HG03139 (cell line): ENCODE measurements around the gene ARHGEF7.

ENCODE experiments used
- ATAC-seq: cut with Tn5 transposase; IDR thresholded peaks from one replicate; pipeline ENCODE4 v1.9.1; 2021; ENCODE audit not compliant: unreplicated experiment

The ARHGEF7 gene

DNA sequence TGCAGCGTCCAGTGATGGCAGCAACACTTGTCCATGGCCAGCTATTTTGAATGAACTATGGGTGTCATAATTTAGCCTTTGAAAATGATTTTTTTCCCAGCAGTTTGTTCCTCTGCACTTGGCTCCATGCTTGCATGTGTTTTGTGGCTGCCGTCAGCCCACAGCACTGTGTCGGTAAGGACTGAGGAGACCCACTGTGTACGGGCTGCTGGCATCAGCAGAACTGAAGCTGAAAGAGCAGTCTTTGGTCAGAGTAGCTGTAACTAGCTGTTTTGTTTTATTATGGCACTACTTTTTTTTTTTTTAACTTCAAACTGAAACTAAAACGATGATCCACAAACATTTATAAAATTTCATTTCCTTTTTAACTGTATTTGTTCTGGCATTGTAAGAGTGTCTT is 155.0 kb downstream of the ARHGEF7 start:
- no peak for ATAC-seq

DNA sequence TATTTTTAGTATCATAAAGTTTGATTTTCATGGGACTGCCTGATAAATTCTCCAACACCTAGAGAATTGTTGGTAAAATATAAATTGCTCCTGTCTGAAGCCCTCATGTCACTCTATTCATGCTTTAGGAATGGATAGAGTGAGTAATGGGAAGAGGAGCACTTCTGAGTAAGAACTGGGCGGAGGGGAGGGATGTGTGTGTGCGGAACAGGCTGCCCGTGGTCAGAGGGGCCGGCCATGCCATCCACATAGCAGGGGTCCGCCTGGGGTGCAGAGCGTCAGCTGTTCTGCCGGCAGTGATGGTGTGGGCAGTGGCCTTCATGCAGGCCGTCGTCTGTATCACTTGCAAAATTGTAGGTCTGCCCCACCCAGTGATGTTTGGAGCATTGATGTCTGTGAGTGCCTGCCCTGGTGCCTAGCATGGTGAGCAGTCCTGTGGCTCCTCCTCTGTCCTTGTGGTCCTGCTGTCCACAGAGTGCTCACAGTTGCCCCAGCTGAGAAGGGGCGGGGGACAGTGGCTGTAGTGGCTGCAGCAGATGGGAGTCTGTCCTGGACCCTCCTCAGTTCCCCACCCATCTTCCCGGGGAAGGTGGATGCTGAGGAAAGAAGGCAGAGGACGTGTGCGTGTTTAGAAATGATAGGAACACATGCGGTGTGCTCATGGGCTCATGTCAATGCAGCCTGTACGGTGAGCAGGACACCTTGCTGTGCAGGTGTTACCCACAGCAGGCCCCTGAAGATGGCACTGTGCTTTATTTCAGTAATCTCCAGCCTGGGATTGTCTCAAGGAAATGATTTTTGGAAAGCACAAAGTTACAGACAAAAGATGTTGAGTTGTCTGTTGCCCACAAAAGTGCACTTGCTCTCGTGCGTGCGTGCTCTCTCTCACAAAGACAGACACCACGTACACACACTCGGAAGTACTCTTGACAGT is 155.9 kb downstream of the ARHGEF7 start:
- ATAC-seq: no peak

DNA sequence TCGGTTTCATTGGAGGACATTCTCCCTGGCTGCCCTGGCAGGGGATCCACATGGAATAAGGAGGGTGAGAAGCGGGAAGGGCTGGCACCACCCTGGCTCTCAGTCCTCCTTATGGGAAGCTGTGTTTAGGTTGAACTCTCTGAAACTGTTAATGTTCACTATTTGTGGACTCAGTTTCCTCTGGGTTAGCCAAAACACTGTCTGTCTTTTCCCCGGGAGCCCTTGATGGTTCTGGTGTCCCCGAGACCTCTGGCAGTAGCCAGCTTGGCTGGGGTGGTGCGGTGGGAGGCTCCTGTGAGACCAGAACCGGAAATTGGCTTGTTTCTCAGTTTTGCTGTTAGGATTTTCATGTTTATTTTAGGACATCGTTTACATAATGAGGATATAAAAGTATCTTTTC is 157.0 kb downstream of the ARHGEF7 start:
- ATAC-seq: no peak

DNA sequence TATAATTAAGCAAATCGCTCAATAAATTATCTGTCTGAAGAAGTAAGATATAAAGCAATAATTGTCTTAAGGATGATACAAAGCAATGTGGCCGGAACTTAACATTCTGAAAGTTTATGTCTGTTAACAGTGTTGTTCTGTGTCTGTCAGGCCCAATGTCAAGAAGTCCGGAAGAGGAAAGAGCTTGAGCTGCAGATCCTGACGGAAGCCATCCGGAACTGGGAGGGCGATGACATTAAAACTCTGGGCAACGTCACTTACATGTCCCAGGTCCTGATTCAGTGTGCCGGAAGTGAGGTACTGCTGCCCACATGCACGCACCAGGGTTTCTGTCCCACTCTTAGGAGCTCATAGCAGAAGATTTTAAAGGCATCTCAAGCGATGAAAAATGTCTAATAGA is 160.3 kb downstream of the ARHGEF7 start:
- ATAC-seq: no peak

DNA sequence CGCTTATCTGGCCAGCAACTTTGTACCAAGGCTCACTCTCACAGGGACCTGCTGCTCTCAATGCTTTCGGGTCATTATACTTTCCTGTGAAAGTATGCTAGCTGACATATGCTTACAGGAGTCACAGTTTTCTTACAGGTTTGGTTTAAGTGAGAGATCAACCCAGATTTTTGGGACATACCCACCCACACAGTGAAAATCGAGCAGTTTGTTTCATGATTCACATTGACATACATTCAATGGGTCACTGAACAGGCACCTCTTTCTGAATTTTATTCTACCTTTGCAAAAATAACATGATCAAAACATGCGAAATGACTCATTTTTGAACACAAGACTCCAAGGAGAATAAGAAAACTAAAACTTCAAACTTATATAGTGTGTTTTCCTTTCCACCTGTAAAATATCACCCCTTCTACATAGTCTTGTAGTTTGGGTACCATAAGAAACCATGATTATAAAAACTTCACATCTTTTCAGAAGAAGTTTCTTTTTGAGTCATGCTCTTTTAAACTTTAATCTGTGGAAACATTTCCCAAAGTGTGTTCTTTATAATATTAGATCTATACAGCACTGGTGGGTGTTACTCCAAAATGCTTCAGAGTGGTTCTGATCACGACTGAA is 161.0 kb downstream of the ARHGEF7 start:
- ATAC-seq: no peak

DNA sequence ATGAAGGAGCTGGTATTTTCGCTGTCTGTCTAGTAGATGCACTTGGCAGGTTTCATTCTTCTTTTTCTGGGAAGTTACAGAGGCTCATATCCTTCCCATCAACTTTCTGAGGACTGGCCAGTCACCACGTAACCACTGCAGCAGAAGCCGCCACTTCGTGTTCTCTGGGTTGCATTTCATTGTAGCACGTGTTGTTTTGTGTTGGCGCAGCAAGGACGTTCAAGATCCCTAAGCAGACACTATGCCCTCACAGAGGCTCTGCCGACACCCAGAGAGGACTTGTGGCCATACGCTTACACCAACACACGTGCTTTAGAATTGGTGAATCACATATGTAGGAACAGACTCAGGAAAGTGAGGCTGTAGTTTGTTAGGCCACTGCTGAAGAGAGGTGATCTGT is 163.1 kb downstream of the ARHGEF7 start:
- ATAC-seq: no peak

DNA sequence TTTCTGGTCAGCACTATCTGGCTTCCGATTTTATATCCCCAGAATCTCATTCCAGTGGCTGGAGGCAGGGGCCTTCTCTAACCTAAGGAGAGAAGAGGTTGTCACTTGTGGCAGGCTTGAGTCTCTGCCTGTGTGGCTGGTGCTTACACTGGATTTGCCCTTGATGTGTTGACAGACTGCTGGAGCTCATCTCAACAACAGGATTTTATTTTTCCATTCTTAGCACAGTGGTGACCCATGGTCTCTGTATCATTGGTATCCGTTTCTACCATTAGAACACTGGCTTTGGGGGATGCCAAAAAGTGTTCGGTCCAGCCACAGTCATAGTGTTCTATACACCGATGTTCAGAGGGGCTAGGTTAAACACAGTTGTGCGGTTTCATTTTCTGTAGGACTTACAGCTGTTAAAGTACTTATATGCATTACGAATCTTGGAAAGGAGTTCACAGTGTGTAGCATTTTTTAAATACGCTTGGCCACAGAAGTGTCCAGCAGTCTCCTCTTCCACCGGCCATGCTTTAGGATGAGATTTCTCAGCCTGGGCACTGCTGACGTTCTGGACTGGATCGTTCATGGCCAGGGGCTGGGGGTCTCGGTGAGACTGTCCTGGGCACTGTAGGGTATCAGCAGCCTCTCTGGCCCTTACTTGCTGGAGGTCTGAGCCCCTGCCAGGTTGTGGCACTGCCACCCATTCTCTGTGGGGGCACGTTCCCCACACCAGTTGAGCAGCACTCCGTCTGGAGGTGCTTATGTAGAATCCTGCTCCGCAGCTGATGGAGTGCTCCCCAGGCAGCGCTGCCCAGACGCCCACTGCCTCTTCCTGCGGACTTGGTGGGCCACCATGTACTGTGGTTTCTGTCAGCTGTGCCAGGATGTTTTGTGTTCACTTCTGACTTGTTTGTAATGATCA is 163.9 kb downstream of the ARHGEF7 start:
- ATAC-seq: no peak

DNA sequence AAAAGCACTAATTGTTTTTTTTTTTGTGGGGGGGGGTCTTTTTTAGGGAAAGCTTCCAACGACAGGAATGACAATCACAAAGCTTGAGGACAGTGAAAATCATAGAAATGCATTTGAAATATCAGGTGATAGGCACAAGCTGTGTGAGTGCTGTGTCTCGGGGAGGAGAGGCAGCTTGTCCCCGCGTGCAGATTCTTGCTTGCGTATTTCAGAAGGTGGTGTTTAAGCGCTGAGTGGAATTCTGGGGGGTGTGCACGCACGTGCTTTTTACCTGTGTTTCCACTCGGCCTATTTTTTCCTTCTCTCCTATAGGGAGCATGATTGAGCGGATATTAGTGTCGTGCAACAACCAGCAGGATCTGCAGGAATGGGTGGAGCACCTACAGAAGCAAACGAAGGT is 165.1 kb downstream of the ARHGEF7 start:
- no peak for ATAC-seq

DNA sequence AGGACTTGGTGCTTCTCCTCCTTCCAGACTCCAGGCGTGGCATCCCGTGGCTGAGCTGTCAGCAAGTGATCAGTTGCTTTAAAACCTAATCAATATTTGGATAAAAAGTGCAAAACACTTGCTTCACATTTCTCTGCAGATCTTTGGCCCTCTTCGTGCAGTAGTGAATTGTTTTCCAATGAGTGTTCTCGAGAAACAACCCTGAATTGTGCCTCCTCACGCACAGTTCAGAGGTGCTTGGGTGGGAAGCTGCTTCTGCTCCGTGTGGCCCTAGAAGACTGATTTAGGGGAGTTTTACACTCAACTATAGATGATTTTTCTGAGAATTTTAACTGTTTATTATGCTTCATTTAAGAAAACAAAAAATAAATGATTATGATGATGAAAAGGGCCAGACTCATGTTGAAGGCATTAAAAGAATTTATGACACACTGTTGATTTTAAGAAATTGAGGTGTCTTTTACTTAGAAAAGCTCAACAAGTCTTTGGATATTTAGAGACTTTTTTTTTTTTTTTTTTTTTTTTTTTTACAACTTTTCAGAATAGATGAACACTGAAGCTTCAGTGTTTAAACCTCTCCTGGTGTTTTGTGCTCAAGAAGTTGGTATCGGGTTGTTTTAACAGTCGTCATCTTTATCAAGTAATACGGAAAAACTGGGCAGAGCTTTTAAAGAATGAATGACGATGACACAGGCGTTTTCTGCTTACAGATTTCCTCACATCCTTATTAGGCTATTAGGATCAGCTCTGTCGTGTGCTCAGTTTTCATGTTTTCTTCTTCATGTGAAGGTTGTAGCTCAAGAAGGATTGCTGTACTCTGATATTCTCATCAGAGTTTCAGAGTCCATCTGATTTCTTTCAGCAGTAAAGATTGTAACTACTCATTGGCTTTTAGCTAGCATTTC is 165.8 kb downstream of the ARHGEF7 start:
- ATAC-seq: no peak

DNA sequence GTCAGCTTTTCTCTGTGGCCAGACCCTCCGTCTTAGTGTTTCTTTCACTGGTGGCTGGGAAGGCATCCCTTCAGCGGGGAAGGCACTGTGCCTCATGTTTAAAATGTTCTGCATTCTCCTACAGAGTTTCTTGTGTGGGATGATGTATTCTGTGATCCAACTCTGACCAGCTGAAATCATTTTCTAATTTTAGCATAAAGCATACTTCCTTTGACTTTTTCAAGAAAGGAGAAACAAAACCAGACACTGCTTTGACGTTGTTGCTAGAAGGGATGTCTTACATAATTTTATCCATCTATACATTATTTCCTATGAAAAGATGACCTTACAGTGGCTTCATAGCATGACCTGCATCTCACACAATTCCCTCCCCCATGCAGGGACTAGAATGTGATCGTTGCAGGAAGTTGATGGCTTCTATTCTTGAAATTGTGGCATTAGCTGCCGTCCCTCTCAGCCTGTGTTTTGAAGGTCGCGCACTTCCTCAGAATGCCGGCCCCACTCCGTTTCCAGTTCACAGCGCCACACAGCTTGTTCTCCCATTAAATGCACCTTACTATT is 166.7 kb downstream of the ARHGEF7 start:
- ATAC-seq: no peak

DNA sequence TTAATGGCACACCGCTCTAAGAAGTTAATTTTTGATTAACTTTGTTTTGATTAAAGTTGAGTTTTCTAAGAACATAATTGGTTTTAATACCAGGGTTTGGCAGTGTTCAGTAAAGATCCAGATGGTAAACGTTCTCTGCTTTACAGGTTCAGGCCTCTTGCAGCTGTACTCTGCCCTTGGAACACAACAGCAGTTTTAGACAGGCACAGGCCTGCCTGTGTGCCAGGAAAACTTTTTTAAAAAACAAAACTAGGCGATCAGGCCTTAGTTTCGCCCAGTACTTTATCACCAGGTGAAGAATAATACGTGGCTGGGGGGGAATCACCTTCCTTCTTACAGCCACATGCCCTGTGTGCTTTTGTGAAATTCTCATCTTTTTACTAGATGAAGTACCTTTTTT is 167.3 kb downstream of the ARHGEF7 start:
- no peak for ATAC-seq

DNA sequence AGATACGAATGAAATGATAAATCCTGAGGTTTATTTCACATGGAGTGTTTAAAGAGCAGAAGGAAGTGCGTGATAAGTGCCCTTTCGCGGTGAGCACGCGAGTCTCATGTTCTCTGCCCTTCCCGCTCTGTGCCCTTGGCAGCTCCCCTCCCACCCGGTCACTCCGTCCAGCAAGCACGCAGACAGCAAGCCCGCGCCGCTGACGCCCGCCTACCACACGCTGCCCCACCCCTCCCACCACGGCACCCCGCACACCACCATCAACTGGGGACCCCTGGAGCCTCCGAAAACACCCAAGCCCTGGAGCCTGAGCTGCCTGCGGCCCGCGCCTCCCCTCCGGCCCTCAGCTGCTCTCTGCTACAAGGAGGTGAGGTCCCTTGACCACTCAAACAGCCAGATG is 167.9 kb downstream of the ARHGEF7 start:
- ATAC-seq: no peak

DNA sequence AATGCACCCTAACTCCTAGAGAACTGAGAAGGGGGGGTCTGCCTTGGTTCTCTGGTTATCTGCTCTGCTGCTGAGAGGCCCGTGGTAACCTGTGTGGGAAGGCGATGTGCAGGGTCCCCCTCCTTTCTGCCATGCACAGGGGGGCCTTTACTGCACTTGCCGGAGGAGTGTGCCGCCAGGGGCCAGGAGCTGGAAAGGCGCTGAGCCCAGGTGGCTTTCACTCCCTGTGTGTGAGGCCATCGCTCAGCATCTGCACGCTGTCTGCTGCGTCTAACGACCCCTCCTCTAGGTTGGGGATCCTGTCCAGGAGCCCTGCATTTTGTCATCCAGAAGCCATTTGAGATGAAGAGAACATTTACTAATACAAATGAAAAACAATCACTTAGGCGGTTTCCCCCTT is 168.3 kb downstream of the ARHGEF7 start:
- no peak for ATAC-seq

DNA sequence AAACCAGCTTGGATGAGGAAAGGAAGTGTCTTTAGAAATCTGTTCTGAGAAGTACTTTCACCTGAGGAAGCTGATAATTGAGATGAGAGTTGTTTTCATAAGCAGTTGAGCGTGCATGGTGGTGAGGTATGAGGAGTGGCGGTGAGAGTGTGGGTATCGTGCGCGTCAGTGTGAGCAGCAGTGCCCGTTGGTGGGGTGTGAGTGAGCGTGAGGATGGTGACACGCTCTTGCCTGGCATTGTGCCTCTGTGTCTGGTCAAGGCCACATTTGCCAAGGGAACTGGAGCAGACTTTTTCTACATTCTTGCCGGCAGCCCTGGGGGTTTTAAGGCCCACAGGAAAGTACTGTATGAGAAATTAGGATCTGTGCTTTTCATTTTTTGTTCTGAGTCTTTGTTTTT is 168.9 kb downstream of the ARHGEF7 start:
- ATAC-seq: no peak

DNA sequence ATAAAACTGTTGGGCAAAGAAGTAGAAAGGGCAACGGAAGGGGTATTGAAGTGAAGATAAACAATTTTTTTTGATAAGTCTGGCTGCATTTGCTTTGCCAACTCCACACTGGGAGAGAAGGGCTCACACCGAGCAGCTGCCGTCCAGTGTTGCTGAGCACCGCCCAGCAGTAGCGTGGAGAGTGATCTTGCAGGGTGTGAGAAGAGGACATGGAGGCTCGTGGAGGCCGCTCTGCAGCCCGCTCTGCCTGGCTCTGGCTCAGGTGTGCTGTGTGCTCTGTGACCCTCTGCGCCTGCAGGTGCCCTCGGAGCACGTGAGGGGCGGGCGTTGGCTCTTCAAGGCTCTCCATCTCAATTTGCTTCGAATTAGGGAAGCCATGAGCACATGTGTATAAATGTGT is 169.5 kb downstream of the ARHGEF7 start:
- ATAC-seq: no peak

DNA sequence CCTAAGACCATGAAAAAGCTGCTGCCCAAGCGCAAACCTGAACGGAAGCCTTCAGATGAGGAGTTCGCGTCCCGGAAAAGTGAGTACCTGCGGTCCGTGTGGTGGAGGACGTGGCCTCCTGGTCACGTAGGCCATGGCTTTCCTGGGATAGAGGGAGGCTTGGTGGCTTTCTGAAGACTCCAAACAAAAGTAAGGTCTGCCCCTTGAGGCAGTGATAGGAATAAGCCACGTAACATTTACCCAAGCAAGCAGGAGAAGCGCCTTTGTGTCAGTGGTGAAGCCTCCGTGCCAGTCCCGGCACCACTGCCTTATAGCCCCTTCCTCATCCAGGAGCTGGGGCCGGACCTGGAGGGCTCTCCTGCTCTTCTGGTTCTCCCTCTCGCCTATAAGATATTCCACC is 171.1 kb downstream of the ARHGEF7 start:
- no peak for ATAC-seq

DNA sequence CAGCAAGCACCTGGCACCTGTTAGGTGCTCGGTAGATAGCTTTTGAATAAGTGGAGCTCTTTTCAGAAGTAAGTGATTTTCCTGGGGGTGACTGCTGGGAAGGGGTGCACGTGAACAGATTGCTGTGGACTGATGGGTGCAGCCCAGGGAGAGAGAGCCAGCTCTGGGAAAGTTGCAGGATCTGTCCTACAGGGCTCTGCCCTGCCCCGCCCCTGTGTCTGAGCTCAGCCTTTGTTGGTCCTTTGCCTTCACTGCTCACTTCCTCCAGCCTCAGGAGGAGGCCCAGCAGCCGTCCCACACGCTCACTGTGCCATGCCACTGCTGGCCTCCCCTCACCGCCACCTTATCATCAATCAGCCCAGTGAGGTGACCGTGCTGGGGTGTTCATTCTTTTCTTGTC is 171.6 kb downstream of the ARHGEF7 start:
- ATAC-seq: no peak

DNA sequence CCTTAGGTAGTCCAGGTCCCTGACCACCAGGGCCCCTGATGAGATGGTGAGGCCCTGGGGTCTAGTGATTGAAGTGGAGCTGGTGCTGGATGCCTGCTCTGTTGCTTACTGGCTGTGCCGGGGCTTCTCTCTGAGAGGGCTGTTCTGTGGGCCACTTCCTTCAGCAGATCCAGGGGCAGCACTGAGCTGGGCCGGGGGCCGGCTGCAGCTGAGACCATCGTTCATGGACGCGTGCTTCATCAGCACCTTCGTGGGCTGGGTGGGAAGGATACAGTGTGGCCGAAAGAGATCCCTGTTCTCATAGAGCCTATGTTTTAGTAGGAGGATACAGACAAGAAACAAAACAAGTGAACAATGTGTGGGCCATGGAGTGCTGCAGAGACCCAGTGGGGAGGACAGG is 172.1 kb downstream of the ARHGEF7 start:
- no peak for ATAC-seq

DNA sequence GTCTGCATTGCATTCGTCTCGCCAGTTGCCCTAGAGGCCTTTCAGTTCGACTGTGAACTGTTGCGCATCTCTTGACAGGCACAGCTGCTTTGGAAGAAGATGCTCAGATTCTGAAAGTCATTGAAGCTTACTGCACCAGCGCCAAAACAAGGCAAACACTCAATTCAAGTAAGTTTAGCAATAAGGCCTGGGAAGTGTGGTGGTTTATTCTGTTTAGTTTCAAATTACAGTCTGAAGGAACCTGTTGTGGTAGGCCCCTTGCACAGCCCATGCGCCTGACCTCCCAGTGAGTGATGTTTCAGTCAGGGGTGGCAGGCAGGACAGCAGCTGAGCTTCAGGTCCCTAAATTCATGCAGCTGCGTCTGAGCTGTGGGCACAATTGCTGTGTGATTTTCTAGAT is 173.2 kb downstream of the ARHGEF7 start:
- no peak for ATAC-seq

DNA sequence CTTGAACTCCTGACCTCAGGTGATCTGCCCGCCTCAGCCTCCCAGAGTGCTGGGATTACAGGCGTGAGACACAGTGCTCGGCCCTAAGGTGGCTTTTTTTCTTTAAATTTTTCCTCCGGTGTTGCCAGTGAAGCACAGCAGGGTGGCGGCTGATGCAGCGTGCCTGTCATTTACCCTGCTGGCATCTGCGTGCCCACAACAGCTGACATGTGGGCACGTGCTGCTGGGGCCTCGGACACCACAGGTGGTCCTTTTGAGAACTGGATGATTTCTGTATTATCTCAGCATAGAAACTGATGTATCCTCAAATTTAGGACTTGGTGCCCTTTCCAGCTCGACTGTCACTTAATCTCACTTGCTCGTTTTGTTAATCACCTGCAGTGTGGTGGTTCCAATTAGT is 174.1 kb downstream of the ARHGEF7 start:
- ATAC-seq: no peak
